Activated T-helper 1 cell treated with anti-CD3 and anti-CD28 coated beads, Interleukin-2, amount 50 U/mL, for 16 hours (primary cell): ENCODE data around the gene ABLIM2.

Experiments
- DNase-seq, 2 donors: peaks; one replicate each; pipeline ENCODE4 v3.0.0-alpha.2; 2020; ENCODE audit warnings: low read depth in 1 of 2, low spot score in 1 of 2

Gene ABLIM2

GRCh38 chr4:8105306-8106100, 53.1 kb downstream of the ABLIM2 start:
- DNase-seq: no peak

GRCh38 chr4:8104491-8105305, 53.9 kb downstream of the ABLIM2 start:
- no peak for DNase-seq

GRCh38 chr4:8103421-8104390, 54.9 kb downstream of the ABLIM2 start:
- no peak for DNase-seq

- DNase-seq: no peak
These were observed 55.8 kb downstream of the ABLIM2 start for GRCh38 chr4:8102831-8103230.

GRCh38 chr4:8102076-8102355, 56.6 kb downstream of the ABLIM2 start:
- no peak for DNase-seq

- no peak for DNase-seq
These were observed 57.2 kb downstream of the ABLIM2 start for GRCh38 chr4:8101213-8102075.

GRCh38 chr4:8099981-8100464, 58.6 kb downstream of the ABLIM2 start:
- DNase-seq: no peak

- no peak for DNase-seq
These were observed 60.1 kb downstream of the ABLIM2 start for GRCh38 chr4:8098506-8098905.

GRCh38 chr4:8097721-8098345, 60.8 kb downstream of the ABLIM2 start:
- no peak for DNase-seq

- no peak for DNase-seq
These were observed 61.5 kb downstream of the ABLIM2 start for GRCh38 chr4:8097141-8097541.

GRCh38 chr4:8096690-8097061, 61.9 kb downstream of the ABLIM2 start:
- no peak for DNase-seq

GRCh38 chr4:8095956-8096689, 62.5 kb downstream of the ABLIM2 start:
- no peak for DNase-seq

- DNase-seq: no peak
These were observed 64.9 kb downstream of the ABLIM2 start for GRCh38 chr4:8093587-8094274.

GRCh38 chr4:8092282-8092681, 66.3 kb downstream of the ABLIM2 start:
- no peak for DNase-seq

- DNase-seq: no peak
These were observed 67.8 kb downstream of the ABLIM2 start for GRCh38 chr4:8090744-8091301.

- DNase-seq: no peak
These were observed 68.3 kb downstream of the ABLIM2 start for GRCh38 chr4:8090312-8090711.

- no peak for DNase-seq
These were observed 68.8 kb downstream of the ABLIM2 start for GRCh38 chr4:8089862-8090261.

GRCh38 chr4:8088966-8089491, 69.6 kb downstream of the ABLIM2 start:
- DNase-seq: no peak
